H9 (cell line): ENCODE measurements around the gene RNF126. TPM values are rescaled to one million over a fixed set of nuclear protein-coding genes. Genes with fewer than 3 reads are reported as not detected.

Experiments used
- DNase-seq: peaks from one replicate; pipeline ENCODE4 v3.0.0-alpha.2; 2017
- H2AFZ ChIP-seq: one replicate; pipeline ENCODE4 v1.6.1; 2013; ENCODE audit warnings: mild to moderate bottlenecking, low read length, control low read depth, moderate library complexity
- H2AK5ac ChIP-seq: 2 replicates; pipeline ENCODE4 v1.6.1; 2013; ENCODE audit warnings: low read length, control low read depth, mixed read lengths; ENCODE audit not compliant: insufficient read length
- H2BK120ac ChIP-seq: one replicate; pipeline ENCODE4 v1.6.1; 2013; ENCODE audit warnings: low read depth, mild to moderate bottlenecking, low read length, control low read depth, inconsistent platforms; ENCODE audit not compliant: poor library complexity, severe bottlenecking
- H2BK12ac ChIP-seq: 2 replicates; pipeline ENCODE4 v1.6.1; 2013; ENCODE audit warnings: low read length, control low read depth, mixed read lengths, low read depth; ENCODE audit not compliant: insufficient read length
- H2BK15ac ChIP-seq: 2 replicates; pipeline ENCODE4 v1.6.1; 2013; ENCODE audit warnings: low read depth, low read length, control low read depth
- H2BK20ac ChIP-seq: one replicate; pipeline ENCODE4 v1.6.1; 2013; ENCODE audit warnings: low read depth, mild to moderate bottlenecking, low read length, control low read depth, inconsistent platforms; ENCODE audit not compliant: poor library complexity, severe bottlenecking
- H2BK5ac ChIP-seq: 2 replicates; pipeline ENCODE4 v1.6.1; 2013; ENCODE audit warnings: low read length, control low read depth, mixed read lengths; ENCODE audit not compliant: insufficient read length
- H3K14ac ChIP-seq: 2 replicates; pipeline ENCODE4 v1.6.1; 2013; ENCODE audit warnings: low read length, control low read depth; ENCODE audit not compliant: insufficient read depth
- H3K18ac ChIP-seq: 2 replicates; pipeline ENCODE4 v1.6.1; 2013; ENCODE audit warnings: low read depth, mild to moderate bottlenecking, mixed read lengths, low read length, control low read depth; ENCODE audit not compliant: insufficient read length
- H3K23ac ChIP-seq: 2 replicates; pipeline ENCODE4 v1.6.1; 2013; ENCODE audit warnings: low read length, control low read depth, mixed read lengths, low read depth; ENCODE audit not compliant: insufficient read length
- H3K23me2 ChIP-seq: 2 replicates; pipeline ENCODE4 v1.6.1; 2013; ENCODE audit warnings: low read depth, mild to moderate bottlenecking, mixed read lengths, low read length, control low read depth; ENCODE audit not compliant: insufficient read length, poor library complexity, severe bottlenecking
- H3K27ac ChIP-seq: 2 replicates; pipeline ENCODE4 v1.5.1; 2013; ENCODE audit warnings: low read length, control low read depth, mixed read lengths, low read depth; ENCODE audit not compliant: insufficient read length
- H3K27me3 ChIP-seq: 2 replicates; pipeline ENCODE4 v1.6.1; 2013; ENCODE audit warnings: low read length, control low read depth, inconsistent platforms; ENCODE audit not compliant: insufficient read depth
- H3K4ac ChIP-seq: 2 replicates; pipeline ENCODE4 v1.6.1; 2013; ENCODE audit warnings: low read depth, mild to moderate bottlenecking, control low read depth, inconsistent platforms, low read length, moderate library complexity
- H3K4me1 ChIP-seq: 2 replicates; pipeline ENCODE4 v1.6.1; 2013; ENCODE audit warnings: low read length, control low read depth, inconsistent platforms; ENCODE audit not compliant: insufficient read depth
- H3K4me2 ChIP-seq: 2 replicates; pipeline ENCODE4 v1.6.1; 2013; ENCODE audit warnings: low read length, control low read depth, mixed read lengths; ENCODE audit not compliant: insufficient read length, insufficient read depth
- H3K56ac ChIP-seq: 2 replicates; pipeline ENCODE4 v1.6.1; 2013; ENCODE audit warnings: low read depth, mild to moderate bottlenecking, mixed read lengths, low read length, control low read depth; ENCODE audit not compliant: insufficient read length
- H3K79me1 ChIP-seq: 2 replicates; pipeline ENCODE4 v1.6.1; 2013; ENCODE audit warnings: low read depth, mild to moderate bottlenecking, moderate library complexity, low read length, control low read depth, inconsistent platforms; ENCODE audit not compliant: insufficient read depth, poor library complexity, severe bottlenecking
- H3K79me2 ChIP-seq: 2 replicates; pipeline ENCODE4 v1.6.1; 2013; ENCODE audit warnings: low read length, control low read depth, inconsistent platforms; ENCODE audit not compliant: insufficient read depth
- H3K9ac ChIP-seq: 2 replicates; pipeline ENCODE4 v1.6.1; 2013; ENCODE audit warnings: low read length, control low read depth, mixed read lengths; ENCODE audit not compliant: insufficient read length; ENCODE audit errors: extremely low read depth
- H3K9me3 ChIP-seq: one replicate; pipeline ENCODE4 v1.6.1; 2013; ENCODE audit warnings: low read depth, low read length, inconsistent platforms; ENCODE audit not compliant: control insufficient read depth
- H3T11ph ChIP-seq: one replicate; pipeline ENCODE4 v1.6.1; 2013; ENCODE audit warnings: mild to moderate bottlenecking, low read length, control low read depth, inconsistent platforms
- H4K20me1 ChIP-seq: one replicate; pipeline ENCODE4 v1.6.1; 2013; ENCODE audit not compliant: control insufficient read depth, insufficient read length, insufficient read depth
- H4K5ac ChIP-seq: 2 replicates; pipeline ENCODE4 v1.6.1; 2013; ENCODE audit warnings: low read depth, mild to moderate bottlenecking, mixed read lengths, low read length, control low read depth; ENCODE audit not compliant: insufficient read length
- H4K8ac ChIP-seq: replicated peaks from 2 replicates; pipeline ENCODE4 v1.6.1; 2013; ENCODE audit warnings: low read length, control low read depth, mixed read lengths, low read depth; ENCODE audit not compliant: insufficient read length
- H4K91ac ChIP-seq: 2 replicates; pipeline ENCODE4 v1.6.1; 2013; ENCODE audit warnings: low read depth, mild to moderate bottlenecking, moderate library complexity, mixed read lengths, low read length, control low read depth; ENCODE audit not compliant: insufficient read length
- H3K27ac Mint-ChIP-seq, 3 experiments: 2 replicates in 2 of 3; 3 replicates in 1 of 3; pipeline ENCODE4 v1.8.0; 2020 to 2021; ENCODE audit warnings: mixed read lengths in 3 of 3, mild to moderate bottlenecking in 1 of 3, moderate library complexity in 1 of 3
- H3K27me3 Mint-ChIP-seq: 2 replicates; pipeline ENCODE4 v1.8.0; 2021; ENCODE audit warnings: low read depth, mild to moderate bottlenecking, moderate library complexity, mixed read lengths
- H3K36me3 Mint-ChIP-seq, 3 experiments: 2 replicates in 2 of 3; 3 replicates in 1 of 3; pipeline ENCODE4 v1.8.0; 2020 to 2021; ENCODE audit warnings: low read depth in 3 of 3, mixed read lengths in 3 of 3; ENCODE audit not compliant: insufficient read depth in 1 of 3
- H3K4me1 Mint-ChIP-seq, 2 experiments: 2 replicates each; pipeline ENCODE4 v1.8.0; 2020; ENCODE audit warnings: mixed read lengths in 2 of 2
- H3K4me3 Mint-ChIP-seq, 2 experiments: 2 replicates in 1 of 2; 3 replicates in 1 of 2; pipeline ENCODE4 v1.8.0; 2020 to 2021; ENCODE audit warnings: mild to moderate bottlenecking in 2 of 2, mixed read lengths in 2 of 2, moderate library complexity in 1 of 2
- H3K9me3 Mint-ChIP-seq, 2 experiments: 2 replicates in 1 of 2; 3 replicates in 1 of 2; pipeline ENCODE4 v1.8.0; 2020; ENCODE audit warnings: mild to moderate bottlenecking in 2 of 2, mixed read lengths in 2 of 2, moderate library complexity in 1 of 2
- CTCF ChIP-seq: fragments of 200-600 bp; sonication (generic); conservative IDR thresholded peaks from 3 replicates; pipeline ENCODE4 v1.8.0; 2021; ENCODE audit warnings: antibody characterized with exemption, mild to moderate bottlenecking
- WGBS: extraction: QIAGEN DNeasy Blood & Tissue Kit; methylation state at CpG from one replicate; pipeline ENCODE4 v1.1.7; 2013; ENCODE audit warnings: missing lambda C conversion rate, low lambda C conversion rate, mixed read lengths; ENCODE audit not compliant: insufficient read length; ENCODE audit errors: extremely low coverage; 5-methylcytosine and 5-hydroxymethylcytosine counted together
- total RNA-seq: library from RNA; stranded (reverse); gene quantifications from 2 replicates; pipeline ENCODE4 v1.2.1, GENCODE V29; 2021

Gene RNF126
- total RNA-seq, 1 experiment from 2014 or later, result 81.9 TPM

- H3K4me1 Mint-ChIP-seq, result peaks cover 4 to 5% of the 10 kb centered on the region in 2 experiments; a peak in 3 of 4 replicates
Measured at GRCh38 chr19:642767-643727, 20.0 kb downstream of the RNF126 start.

More at GRCh38 chr19:642767-643727, 20.0 kb downstream of the RNF126 start:
- Histone ChIP-seq H2BK15ac (no peak overlapping the region), H2BK12ac (no peak overlapping the region), H3K27ac (no peak overlapping the region), H3K4me2 (no peak overlapping the region), H3K56ac (no peak overlapping the region), H4K8ac (no peak overlapping the region), H4K20me1 (no peaks in the 10 kb centered on the region), H3K4me1 (no peaks in the 10 kb centered on the region), H2BK20ac (no peak overlapping the region), H3T11ph (no peak overlapping the region), H3K27me3 (no peaks in the 10 kb centered on the region; the same call in 1 of the 2 replicates), H3K79me1 (no peaks in the 10 kb centered on the region), H4K5ac (no peak overlapping the region), H2AK5ac (no peak overlapping the region), H4K91ac (no peak overlapping the region), H3K23me2 (no peaks in the 10 kb centered on the region), H3K9me3 (no peaks in the 10 kb centered on the region), H2AFZ (no peak overlapping the region), H3K4ac (no peak overlapping the region), H3K14ac (no peak overlapping the region; the same call in 1 of the 2 replicates), H3K23ac (no peak overlapping the region), H2BK5ac (no peak overlapping the region), H3K18ac (no peak overlapping the region), H2BK120ac (no peak overlapping the region), H3K9ac (no peak overlapping the region), H3K79me2 (no peaks in the 10 kb centered on the region)
- Mint-ChIP-seq H3K27ac (no peak overlapping the region), H3K27me3 (peaks cover 14% of the 10 kb centered on the region), H3K4me3 (no peak overlapping the region), H3K9me3 (no peaks in the 10 kb centered on the region), H3K36me3 (peaks cover 7 to 22% (median 8%) of the 10 kb centered on the region in 3 experiments)
- no CpG with 5 or more reads among the region's 70 CpGs for WGBS
- no peak for TF ChIP-seq CTCF
- DNase-seq, result no peak
